Glutamatergic neuron (in vitro differentiated cells): ENCODE data around the gene CERS3. TPM values are rescaled to one million over a fixed set of nuclear protein-coding genes. Genes with fewer than 3 reads are reported as not detected.

Source experiments
- DNase-seq: peaks from one replicate; pipeline ENCODE4 v3.0.0; 2022
- H3K27ac Mint-ChIP-seq: one replicate; pipeline ENCODE4 v1.8.0; 2020; ENCODE audit warnings: mild to moderate bottlenecking, mixed read lengths, inconsistent platforms; ENCODE audit not compliant: unreplicated experiment
- H3K27me3 Mint-ChIP-seq: one replicate; pipeline ENCODE4 v1.8.0; 2020; ENCODE audit warnings: mild to moderate bottlenecking, moderate library complexity, mixed read lengths, inconsistent platforms; ENCODE audit not compliant: unreplicated experiment
- H3K36me3 Mint-ChIP-seq: one replicate; pipeline ENCODE4 v1.8.0; 2020; ENCODE audit warnings: mild to moderate bottlenecking, mixed read lengths, inconsistent platforms; ENCODE audit not compliant: unreplicated experiment
- H3K4me1 Mint-ChIP-seq: one replicate; pipeline ENCODE4 v1.8.0; 2020; ENCODE audit warnings: mild to moderate bottlenecking, low read depth, mixed read lengths, inconsistent platforms; ENCODE audit not compliant: unreplicated experiment
- H3K4me3 Mint-ChIP-seq: one replicate; pipeline ENCODE4 v1.8.0; 2020; ENCODE audit warnings: mild to moderate bottlenecking, mixed read lengths, inconsistent platforms; ENCODE audit not compliant: unreplicated experiment
- H3K9me3 Mint-ChIP-seq: one replicate; pipeline ENCODE4 v1.8.0; 2020; ENCODE audit warnings: mild to moderate bottlenecking, moderate library complexity, mixed read lengths, inconsistent platforms; ENCODE audit not compliant: unreplicated experiment
- total RNA-seq: library from RNA; stranded (reverse); fragmentation: NEBNext Ultra II Directional; extraction: Animal tissue kit (Norgen Biotek cat#: 25700); gene quantifications from one replicate; pipeline ENCODE4 v1.2.1, GENCODE V29; 2021; ENCODE audit not compliant: unreplicated experiment
- TF ChIP-seq, protein P1 (sequence below): fragments of 200-600 bp; sonication (generic); IDR thresholded peaks from one replicate; pipeline ENCODE4 v1.5.0; 2021; ENCODE audit not compliant: partially characterized antibody, unreplicated experiment

The CERS3 gene
- total RNA-seq, 1 donor from 2014 or later: not detected

GRCh38 chr15:100373120-100373896, 155.4 kb downstream of the CERS3 start:
- Mint-ChIP-seq H3K4me3 (peak overlapping the region; percentile 61), H3K4me1 (no peaks in the 10 kb centered on the region), H3K27ac (no peak overlapping the region), H3K9me3 (peaks cover 9% of the 10 kb centered on the region), H3K27me3 (peaks cover 12% of the 10 kb centered on the region), H3K36me3 (peaks cover 12% of the 10 kb centered on the region)
- no peak for DNase-seq
- TF ChIP-seq, protein P1, sequence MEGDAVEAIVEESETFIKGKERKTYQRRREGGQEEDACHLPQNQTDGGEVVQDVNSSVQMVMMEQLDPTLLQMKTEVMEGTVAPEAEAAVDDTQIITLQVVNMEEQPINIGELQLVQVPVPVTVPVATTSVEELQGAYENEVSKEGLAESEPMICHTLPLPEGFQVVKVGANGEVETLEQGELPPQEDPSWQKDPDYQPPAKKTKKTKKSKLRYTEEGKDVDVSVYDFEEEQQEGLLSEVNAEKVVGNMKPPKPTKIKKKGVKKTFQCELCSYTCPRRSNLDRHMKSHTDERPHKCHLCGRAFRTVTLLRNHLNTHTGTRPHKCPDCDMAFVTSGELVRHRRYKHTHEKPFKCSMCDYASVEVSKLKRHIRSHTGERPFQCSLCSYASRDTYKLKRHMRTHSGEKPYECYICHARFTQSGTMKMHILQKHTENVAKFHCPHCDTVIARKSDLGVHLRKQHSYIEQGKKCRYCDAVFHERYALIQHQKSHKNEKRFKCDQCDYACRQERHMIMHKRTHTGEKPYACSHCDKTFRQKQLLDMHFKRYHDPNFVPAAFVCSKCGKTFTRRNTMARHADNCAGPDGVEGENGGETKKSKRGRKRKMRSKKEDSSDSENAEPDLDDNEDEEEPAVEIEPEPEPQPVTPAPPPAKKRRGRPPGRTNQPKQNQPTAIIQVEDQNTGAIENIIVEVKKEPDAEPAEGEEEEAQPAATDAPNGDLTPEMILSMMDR: no peak

- Mint-ChIP-seq H3K27me3 (peaks cover 12% of the 10 kb centered on the region), H3K4me3 (peak overlapping the region; percentile 61), H3K9me3 (peaks cover 9% of the 10 kb centered on the region), H3K27ac (no peak overlapping the region), H3K4me1 (no peaks in the 10 kb centered on the region), H3K36me3 (peaks cover 12% of the 10 kb centered on the region)
- no peak for DNase-seq
- TF ChIP-seq, protein P1: no peak
These were observed 156.0 kb downstream of the CERS3 start for GRCh38 chr15:100372739-100373119.

DNA sequence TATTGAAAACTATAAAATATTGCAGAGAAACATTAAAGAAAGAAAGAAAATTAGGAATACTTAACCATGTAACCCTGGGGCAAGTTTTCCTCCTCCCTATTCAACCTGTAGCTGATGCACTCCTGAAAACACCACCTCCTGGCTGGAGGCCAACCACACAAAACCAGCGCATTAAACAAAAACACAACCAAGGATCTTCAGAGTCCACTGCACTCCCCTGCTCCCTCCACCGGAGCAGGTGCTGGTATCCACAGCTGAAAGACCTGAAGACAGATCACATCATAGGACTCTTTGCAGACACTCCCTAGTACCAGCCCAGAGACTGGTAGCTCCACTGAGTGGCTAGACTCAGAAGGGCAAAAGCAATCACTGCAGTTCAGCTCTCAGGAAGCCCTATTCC, 173.4 kb downstream of the CERS3 start:
- H3K36me3 Mint-ChIP-seq: no peaks in the 10 kb centered on the region
- TF ChIP-seq, protein P1: no peak
- H3K4me3 Mint-ChIP-seq: no peak overlapping the region
- H3K27me3 Mint-ChIP-seq: peaks cover 1% of the 10 kb centered on the region
- peaks cover 4% of the 10 kb centered on the region for H3K9me3 Mint-ChIP-seq
- no peak for DNase-seq
- peaks cover 3% of the 10 kb centered on the region for H3K4me1 Mint-ChIP-seq
- no peak overlapping the region for H3K27ac Mint-ChIP-seq

- no peak overlapping the region for H3K27ac Mint-ChIP-seq
- peaks cover 2% of the 10 kb centered on the region for H3K9me3 Mint-ChIP-seq
- H3K4me1 Mint-ChIP-seq: peaks cover 3% of the 10 kb centered on the region
These were observed 175.3 kb downstream of the CERS3 start for GRCh38 chr15:100353449-100353848.

More at GRCh38 chr15:100353449-100353848, 175.3 kb downstream of the CERS3 start:
- DNase-seq: no peak
- H3K27me3 Mint-ChIP-seq: peaks cover 1% of the 10 kb centered on the region
- no peaks in the 10 kb centered on the region for H3K36me3 Mint-ChIP-seq
- TF ChIP-seq, protein P1: no peak
- H3K4me3 Mint-ChIP-seq: no peak overlapping the region
